Esophagus squamous epithelium (tissue), 5 donors: ENCODE data around the gene DNM3. TPM values are rescaled to one million over a fixed set of nuclear protein-coding genes. Genes with fewer than 3 reads are reported as not detected.

Source experiments
- DNase-seq: peaks from one replicate; lab custom pipeline; 2025; lab: John Stamatoyannopoulos, UW
- H3K27ac ChIP-seq, 4 donors: fragments of 200-600 bp; sonication (generic); one replicate each; pipeline ENCODE4 v1.5.1; 2016 to 2019; ENCODE audit warnings: mild to moderate bottlenecking in 1 of 4
- H3K27me3 ChIP-seq, 4 donors: fragments of 200-600 bp; sonication (generic); 1 replicate in 3 of 4; 2 replicates in 1 of 4; pipeline versions ENCODE4 v1.5.1 to v1.6.0; 2017 to 2021; ENCODE audit warnings: antibody characterized with exemption in 1 of 4
- H3K36me3 ChIP-seq, 3 donors: fragments of 200-600 bp; sonication (generic); one replicate each; pipeline ENCODE4 v1.5.1; 2016 to 2019
- H3K4me1 ChIP-seq, 3 donors: fragments of 200-600 bp; sonication (generic); one replicate each; pipeline ENCODE4 v1.5.1; 2017 to 2019
- H3K4me3 ChIP-seq, 4 donors: fragments of 200-600 bp; sonication (generic); 1 replicate in 3 of 4; 2 replicates in 1 of 4; pipeline ENCODE4 v1.5.1; 2016 to 2019; ENCODE audit warnings: mild to moderate bottlenecking in 2 of 4, moderate library complexity in 1 of 4
- H3K9me3 ChIP-seq, 3 donors: fragments of 200-600 bp; sonication (generic); one replicate each; pipeline ENCODE4 v1.5.1; 2016 to 2019
- CTCF ChIP-seq, 6 experiments: fragments of 450-650 bp in 4 of 6; fragments of 200-600 bp in 2 of 6; sonication (generic) in 2 of 6; IDR thresholded peaks; one replicate each; pipeline ENCODE4 v1.5.1; 2016 to 2019; ENCODE audit warnings: antibody characterized with exemption in 6 of 6, mild to moderate bottlenecking in 4 of 6, moderate library complexity in 4 of 6
- POLR2A ChIP-seq, 4 donors: fragments of 450-650 bp; IDR thresholded peaks; one replicate each; pipeline ENCODE4 v1.6.1; 2017; ENCODE audit warnings: antibody characterized with exemption in 4 of 4, mild to moderate bottlenecking in 4 of 4, moderate library complexity in 3 of 4
- WGBS, 2 donors: methylation state at CpG; one replicate each; pipeline ENCODE4 v1.1.5; 2018; 5-methylcytosine and 5-hydroxymethylcytosine counted together
- intact Hi-C: fragments of 100-400 bp; cut with DNase I; formaldehyde crosslinking; loops from one replicate; pipeline ENCODE4 v1.15.0; 2022
- total RNA-seq, 4 donors: library from RNA; depleted of rRNA; stranded (reverse); fragments of >200 nt; gene quantifications; one replicate each; pipeline ENCODE4 v1.1.0, GENCODE V29; 2016
- donor health status: DM: yes; HTN: yes; CAD: no.

The DNM3 gene
- total RNA-seq, 4 donors from 2014 or later = 0.91 to 3.2 (median 1.8) TPM

- DNase-seq = no peak
- no peaks in the 10 kb centered on the region for H3K4me1 ChIP-seq
- H3K27ac ChIP-seq = no peak overlapping the region
- H3K9me3 ChIP-seq = no peaks in the 10 kb centered on the region
- no peak overlapping the region for H3K4me3 ChIP-seq
- 61% methylated on average over 9 of the region's 9 CpGs for WGBS, 2 donors
- peaks cover 0 to under 1% (median 0%) of the 10 kb centered on the region in 3 donors for H3K36me3 ChIP-seq
- intact Hi-C loops = no loop called here
- no peaks in the 10 kb centered on the region for H3K27me3 ChIP-seq
- no peak for TF ChIP-seq CTCF (IDR thresholded peaks at IDR 0.05)
- no peak for TF ChIP-seq POLR2A (IDR thresholded peaks at IDR 0.05)
Measured at GRCh38 chr1:171805395-171806115, 35.7 kb upstream of the DNM3 start.

- intact Hi-C loops = no loop called here
- H3K4me3 ChIP-seq = no peak overlapping the region
- TF ChIP-seq POLR2A (IDR thresholded peaks at IDR 0.05) (no peak), CTCF (IDR thresholded peaks at IDR 0.05) (no peak)
- 75 to 83% methylated on average over 4 of the region's 4 CpGs for WGBS, 2 donors
- no peaks in the 10 kb centered on the region for H3K27me3 ChIP-seq
- H3K36me3 ChIP-seq = no peaks in the 10 kb centered on the region
- H3K4me1 ChIP-seq = no peaks in the 10 kb centered on the region
- no peak for DNase-seq
- no peaks in the 10 kb centered on the region for H3K9me3 ChIP-seq
- H3K27ac ChIP-seq = no peak overlapping the region
Measured at GRCh38 chr1:171807556-171807955, 33.7 kb upstream of the DNM3 start.

- WGBS, 2 donors = 59 to 61% methylated on average over 2 of the region's 2 CpGs
- intact Hi-C loops = no loop called here
- no peak for DNase-seq
Measured at GRCh38 chr1:171809834-171810233, 31.5 kb upstream of the DNM3 start.

GRCh38 chr1:171811672-171812071, 29.6 kb upstream of the DNM3 start:
- H3K4me3 ChIP-seq = no peak overlapping the region
- DNase-seq = no peak

More at GRCh38 chr1:171809834-171810233, 31.5 kb upstream of the DNM3 start:
- no peaks in the 10 kb centered on the region for H3K27me3 ChIP-seq
- H3K36me3 ChIP-seq = no peaks in the 10 kb centered on the region
- no peaks in the 10 kb centered on the region for H3K9me3 ChIP-seq
- no peak for TF ChIP-seq CTCF (IDR thresholded peaks at IDR 0.05)
- TF ChIP-seq POLR2A (IDR thresholded peaks at IDR 0.05) = no peak
- H3K4me1 ChIP-seq = no peaks in the 10 kb centered on the region
- H3K4me3 ChIP-seq = no peak overlapping the region
- H3K27ac ChIP-seq = no peak overlapping the region

More at GRCh38 chr1:171811672-171812071, 29.6 kb upstream of the DNM3 start:
- H3K9me3 ChIP-seq = no peaks in the 10 kb centered on the region
- H3K27ac ChIP-seq = no peak overlapping the region
- no peak for TF ChIP-seq CTCF (IDR thresholded peaks at IDR 0.05)
- H3K27me3 ChIP-seq = no peaks in the 10 kb centered on the region
- intact Hi-C loops = no loop called here
- H3K36me3 ChIP-seq = no peaks in the 10 kb centered on the region
- no peaks in the 10 kb centered on the region for H3K4me1 ChIP-seq
